ENCODE results near the gene HAUS3.

Gene HAUS3

DNA sequence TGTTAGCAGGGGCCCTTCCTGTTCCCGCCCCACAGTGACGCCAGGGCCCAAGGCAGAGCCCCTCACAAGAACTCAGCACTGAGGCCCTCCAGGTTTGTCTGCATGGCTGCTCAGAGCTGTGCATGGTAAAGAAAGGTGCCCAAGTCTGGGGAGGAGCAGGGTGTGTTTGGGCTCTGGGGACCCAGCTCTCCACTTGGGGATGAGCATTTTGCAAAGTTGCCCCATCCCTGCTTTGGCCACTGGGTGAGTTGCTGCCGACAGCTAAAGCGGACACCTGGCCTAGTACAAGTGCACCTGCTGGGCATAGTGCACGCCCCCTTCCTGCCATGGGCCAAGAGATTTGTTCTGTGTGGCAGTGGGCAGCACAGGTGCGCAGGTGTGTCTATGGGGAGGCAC is 22.0 kb upstream of the HAUS3 start:
- no peak for DNase-seq (ENCODE audit: low read depth)

DNA sequence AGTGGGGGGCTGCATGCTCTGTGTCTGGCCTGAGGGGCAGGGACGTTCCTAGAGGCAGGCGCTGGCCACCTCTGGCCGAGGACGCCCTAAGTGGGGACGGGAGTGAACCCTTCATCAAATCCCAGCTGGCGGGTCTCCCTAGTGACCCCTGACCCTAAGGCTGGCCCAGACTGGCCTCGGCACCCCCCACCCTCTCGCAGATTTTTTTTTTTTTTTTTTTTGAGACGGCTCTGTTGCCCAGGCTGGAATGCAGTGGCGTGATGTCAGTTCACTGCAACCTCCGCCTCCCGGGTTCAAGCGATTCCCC is 21.0 kb upstream of the HAUS3 start:
- DNase-seq (ENCODE audit: low read depth) = no peak

DNA sequence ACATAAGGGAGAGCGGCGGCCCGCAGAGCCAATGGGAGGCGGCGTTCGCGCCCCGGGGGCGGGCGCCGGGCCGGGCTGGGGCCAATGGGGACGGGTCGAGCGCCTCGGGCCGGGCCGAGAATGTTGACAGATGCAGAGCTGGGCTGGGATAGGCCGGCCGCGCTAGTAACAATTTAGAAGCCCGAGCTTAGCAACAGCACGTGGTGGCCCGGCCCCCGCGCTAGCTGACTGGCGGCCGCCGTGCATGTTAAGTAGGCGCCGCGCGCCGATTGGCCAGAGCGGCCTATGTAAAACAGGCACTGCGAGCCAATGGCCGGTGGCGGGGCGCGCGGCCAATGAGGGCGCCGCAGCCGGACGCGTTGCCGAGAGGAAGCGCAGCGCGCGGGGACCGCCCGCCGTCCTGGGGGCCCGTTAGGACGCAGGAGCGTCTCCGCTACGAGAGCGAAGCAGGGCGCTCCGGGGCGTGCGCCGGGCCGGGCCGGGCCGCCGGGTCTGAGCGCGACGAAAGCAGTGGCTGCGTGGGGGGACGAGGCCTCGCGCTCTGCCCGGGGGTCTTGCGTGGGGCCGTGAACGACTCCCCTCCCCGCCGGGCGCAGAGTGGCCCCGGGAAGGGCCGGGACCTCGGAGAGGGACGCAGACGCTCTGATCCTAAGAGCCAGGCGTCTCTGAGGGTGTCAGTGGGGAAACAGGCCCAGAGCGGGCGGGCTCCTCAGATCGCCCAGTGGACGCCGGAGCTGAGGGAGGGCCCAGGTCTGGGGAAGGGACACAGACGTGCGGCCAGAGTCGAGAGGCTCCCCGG is 20.4 kb upstream of the HAUS3 start:
- peak; percentile 100 for DNase-seq (ENCODE audit: low read depth)

DNA sequence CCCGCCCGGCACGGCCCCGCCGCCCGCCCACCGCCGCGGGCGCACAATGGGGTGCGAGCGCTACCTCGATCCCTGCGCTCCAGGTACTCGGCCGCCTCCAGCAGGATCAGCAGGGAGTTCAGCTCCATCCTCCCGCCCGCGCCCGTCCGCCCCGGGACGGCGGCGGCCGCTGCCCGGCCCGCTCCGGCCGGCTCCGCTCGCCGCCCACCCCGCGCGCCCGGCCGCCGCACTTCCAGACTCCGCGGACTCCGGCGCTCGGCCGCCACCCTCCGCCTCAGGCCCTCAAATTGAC is 19.9 kb upstream of the HAUS3 start, which contains the start of gene MXD4:
Gene MXD4, minus strand, starts transcription at position 257 of the 292 bp plus-strand sequence. Its CDS starts 129 bp downstream, at position 128.
- no peak for DNase-seq (ENCODE audit: low read depth)

DNA sequence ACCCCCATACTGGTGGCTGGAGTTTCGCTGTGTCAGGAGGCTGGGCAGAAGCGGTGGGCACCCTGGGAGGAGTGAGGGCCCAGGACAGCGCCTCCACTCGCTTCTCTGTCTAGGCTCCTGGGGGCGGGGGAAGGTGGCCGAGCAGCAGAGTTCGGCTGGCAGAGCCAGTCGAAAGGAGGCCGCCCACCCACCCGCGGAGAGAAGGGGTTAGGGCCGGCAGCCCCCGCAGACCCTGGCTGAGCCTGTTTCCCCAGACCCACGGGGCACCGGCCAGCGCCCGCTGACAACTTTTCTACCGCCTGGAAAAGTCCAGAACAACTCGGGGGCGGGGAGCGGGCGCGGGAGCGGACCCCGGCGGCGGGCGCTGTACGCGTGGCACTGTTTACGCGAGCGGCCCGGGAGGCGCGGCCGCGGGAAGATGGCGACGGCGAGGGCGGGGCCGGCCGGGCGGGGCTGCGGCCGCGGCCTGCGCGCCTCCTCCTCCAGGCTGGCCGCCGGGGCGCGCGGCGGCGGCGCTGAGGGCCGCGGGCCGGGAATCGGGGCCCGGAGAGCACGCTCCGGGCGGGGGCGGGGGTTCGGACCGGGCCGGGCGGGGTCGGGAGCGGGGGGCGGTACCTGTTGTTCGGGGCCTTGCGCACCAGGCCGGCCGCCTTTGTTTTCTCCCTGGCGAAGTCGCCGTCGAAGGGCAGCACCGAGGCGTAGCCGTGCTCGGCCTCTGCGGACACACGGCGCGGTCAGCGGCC is 19.4 kb upstream of the HAUS3 start:
- peak; percentile 54 for DNase-seq (ENCODE audit: low read depth)

DNA sequence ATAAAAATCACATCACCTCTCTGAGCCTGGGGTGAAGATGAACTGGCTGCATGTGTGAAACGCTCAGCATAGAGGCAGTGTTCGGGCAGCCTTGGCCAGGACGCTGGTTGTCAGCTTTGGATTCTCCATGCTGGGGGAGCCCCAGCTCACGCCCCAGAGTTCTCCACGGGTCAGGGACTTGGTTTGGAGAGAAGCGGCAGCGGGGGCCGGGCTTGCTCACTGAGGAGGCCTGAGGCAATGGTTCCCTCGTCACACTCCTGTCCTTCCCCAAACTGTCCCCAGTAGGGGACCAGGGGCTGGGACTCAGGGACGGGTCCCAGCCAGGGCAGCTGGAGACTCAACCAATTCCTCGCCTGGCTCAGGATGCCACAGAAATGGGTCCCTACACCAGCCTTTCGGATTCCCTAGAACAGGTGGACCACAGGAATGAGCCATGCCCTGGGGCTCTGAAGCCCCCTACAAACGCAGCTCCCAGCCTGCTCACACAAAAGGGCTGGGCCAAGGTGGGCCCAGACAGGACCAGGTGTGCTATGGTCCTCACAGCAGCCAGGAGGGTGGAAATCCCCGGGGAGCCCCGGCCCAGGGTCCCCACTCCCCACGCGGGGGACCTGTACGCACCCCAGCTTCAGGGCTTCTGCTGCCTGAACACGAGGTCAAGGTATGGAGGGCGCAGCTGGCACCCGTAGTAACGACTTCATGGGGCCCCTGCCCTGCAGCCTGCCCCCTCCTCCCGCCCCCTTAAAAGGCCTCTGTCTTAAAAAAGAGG is 18.6 kb upstream of the HAUS3 start:
- DNase-seq (ENCODE audit: low read depth) = peak; percentile 44

DNA sequence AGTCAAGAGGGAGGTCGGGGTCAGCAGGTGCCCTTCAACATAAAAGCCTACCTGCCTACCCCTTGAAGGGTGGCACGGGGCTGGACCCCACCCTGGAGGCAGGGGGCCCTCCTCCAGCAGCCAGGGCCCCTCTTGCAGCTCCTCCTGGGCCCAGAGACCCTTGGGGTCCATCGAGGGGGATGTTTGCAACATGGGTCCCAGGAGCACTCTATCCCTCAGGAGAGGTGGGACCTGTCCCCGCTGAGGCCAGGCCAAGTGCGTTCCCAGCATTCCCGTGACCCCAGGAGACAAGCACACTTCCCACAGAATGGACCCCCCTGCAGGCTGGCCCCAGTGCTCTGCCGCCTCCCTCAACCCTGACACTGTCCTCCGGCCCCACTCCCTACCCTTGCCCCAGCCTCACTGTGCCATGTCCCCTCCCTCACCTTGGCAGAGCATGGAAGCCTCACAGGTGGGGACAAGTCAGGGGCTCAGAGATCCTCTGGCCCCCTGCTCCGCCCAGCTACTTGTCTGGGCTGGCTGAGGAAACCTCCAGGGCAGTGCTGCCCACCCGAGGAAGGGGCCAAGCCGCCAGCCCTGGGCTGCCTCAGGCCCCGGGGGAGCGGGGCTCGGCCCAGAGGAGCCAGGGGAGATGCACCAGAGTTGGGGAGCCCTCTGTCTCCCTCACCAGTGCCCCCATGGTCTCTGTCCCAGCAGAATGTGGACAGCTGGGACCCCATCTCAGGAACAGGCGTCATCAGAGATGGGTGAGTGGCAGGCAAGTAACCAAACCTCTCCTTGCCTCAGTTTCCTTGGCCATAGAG is 17.8 kb upstream of the HAUS3 start:
- no peak for DNase-seq (ENCODE audit: low read depth)

DNA sequence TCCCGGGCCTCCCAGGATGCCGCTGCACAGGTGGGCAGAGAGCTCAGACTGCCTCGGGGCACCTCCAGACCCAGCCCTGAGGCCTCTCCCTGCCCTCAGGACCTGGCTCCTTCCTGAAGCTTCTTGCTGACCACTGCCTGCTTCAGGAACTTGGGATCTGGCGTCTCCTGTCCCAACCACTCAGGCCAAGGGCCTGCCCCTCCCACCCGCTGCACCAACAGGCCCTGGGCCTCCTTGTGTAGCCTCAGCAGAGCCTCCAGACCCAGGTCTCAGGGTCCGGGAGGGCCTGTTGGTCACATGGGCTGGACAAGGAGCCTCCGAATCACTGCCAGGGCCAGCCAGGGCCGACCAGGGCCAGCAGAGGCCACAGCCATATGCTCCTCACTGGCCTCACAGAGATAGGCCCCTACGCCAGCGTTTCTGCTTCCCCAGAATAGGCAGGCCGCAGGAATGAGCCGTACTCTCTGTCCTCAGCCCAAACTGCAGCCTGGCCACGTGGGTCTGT is 17.2 kb upstream of the HAUS3 start:
- DNase-seq (ENCODE audit: low read depth) = no peak

DNA sequence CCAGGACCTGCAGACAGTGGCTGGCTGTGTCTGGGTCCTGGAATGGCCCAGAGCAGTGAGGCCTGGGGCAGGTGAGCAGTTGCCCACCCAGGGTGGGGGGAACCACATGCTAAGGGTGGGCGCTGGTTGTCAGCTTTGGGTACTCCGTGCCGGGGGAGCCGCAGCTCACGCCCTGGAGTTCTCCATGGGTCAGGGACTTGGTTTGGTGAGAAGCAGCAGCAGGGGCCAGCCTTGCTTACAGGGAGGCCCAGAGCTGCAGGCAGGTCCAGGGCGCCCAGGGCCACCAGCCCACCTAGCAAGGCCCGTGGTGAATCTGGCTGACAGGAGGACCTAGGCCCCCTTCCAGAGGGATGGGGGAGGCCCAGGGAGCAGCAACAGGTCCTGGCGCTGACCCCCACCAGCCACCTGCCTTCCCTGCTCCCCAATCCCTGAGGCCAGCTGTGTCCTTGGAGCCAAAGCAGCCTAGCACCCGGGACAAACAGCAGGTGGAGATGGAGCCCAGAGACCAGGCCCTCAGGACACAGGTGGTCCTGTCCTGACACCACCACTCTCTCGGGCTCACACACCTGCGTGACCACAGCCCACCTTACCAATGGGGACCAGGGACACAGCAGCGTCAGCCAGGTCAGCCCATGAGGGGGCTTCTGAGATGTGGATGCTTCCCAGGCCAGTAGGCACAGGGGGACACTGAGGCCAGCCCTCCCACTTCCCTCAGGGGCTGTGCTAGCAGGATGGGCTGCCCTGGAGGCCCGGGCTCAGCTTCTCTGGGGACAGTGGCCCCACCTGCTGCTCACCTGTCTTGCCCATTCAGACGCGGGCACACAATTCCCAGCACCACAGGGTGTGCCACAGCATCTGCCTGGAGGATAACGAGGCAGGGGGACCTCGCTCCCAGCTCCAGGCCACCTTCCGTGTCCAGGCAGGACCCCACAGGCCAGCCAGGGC is 16.4 kb upstream of the HAUS3 start:
- no peak for DNase-seq (ENCODE audit: low read depth)

DNA sequence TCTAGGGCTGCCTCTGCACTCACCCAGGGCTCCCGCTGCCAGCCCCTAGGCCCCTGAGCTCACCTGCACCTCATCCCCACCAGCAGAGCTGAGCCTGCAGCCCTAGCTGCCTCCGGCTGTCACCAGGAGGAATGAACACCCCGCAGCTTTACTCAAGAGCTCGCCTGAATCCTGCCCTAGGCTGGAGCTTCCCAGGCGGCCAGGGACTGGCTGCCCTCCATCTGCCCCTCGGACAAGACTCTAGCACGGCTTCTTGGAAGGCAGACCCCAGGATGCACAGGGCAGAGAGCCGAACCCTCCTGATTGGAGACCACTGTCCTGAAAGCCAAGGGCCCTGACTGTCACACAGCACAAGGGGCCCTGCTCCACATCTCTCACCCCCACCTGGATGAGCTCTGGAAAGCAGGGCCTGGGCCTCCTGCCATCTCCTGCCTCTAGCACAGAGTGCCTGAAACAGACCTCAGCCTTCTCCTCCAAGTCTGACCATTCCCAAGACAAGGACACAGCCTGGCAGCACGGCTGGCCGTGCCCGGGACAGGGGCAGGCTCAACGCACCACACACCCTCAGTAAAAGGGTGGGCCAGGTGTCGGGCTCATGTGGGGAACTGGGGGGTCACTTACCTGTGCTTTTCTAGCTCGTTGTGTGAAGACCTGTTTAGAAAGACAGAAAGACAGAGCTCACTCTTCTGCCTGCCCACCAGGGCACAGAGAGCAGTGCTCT is 15.6 kb upstream of the HAUS3 start:
- DNase-seq (ENCODE audit: low read depth) = no peak

DNA sequence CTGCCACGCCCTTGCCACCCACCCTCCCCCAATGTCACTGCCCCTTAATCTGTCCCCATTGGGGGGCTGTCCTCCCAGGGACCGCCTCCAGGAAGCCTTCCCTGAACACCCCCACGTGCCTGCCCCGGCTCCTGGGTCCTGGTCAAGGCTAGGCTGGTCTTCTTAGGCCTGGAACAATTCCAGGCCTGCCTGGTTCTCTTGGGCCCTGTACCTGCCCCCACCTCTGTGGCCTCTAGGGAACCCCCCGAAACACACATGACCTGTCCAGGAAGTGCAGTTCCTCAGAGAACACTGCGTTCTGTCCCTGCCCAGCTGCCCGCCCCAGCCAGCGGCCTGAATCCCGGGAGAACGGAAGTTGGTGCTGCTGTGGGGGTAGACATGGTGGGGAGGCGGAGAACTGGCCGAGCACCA is 14.9 kb upstream of the HAUS3 start:
- DNase-seq (ENCODE audit: low read depth) = no peak

DNA sequence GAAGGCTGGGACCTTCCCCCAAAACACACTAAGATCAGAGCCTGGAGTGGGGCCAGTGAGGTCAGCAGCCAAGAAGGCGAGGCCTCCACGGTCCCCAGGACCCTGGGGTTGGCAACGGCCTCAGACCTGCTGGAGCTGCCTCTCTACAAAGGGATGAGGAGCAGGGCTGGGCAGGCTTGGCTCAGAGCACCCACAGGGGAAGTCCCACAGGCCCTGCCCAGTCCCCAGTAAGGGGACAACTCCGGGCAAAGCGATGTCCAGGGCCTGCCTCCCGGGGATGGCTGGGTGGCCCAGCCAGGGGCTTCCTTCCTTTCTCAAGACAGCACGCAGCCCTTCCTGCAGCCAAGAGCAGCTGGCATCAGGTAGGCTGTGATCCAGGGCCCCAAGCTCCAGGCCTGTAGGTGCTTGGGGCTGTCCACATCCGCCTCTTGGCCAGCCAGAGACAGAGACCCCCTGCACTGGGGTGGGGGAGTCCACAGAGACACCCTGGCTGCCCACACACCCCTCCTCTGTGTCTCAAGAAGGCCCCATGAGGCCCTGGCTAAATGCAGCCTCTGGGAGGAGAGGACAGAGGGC is 14.3 kb upstream of the HAUS3 start:
- DNase-seq (ENCODE audit: low read depth) = no peak

DNA sequence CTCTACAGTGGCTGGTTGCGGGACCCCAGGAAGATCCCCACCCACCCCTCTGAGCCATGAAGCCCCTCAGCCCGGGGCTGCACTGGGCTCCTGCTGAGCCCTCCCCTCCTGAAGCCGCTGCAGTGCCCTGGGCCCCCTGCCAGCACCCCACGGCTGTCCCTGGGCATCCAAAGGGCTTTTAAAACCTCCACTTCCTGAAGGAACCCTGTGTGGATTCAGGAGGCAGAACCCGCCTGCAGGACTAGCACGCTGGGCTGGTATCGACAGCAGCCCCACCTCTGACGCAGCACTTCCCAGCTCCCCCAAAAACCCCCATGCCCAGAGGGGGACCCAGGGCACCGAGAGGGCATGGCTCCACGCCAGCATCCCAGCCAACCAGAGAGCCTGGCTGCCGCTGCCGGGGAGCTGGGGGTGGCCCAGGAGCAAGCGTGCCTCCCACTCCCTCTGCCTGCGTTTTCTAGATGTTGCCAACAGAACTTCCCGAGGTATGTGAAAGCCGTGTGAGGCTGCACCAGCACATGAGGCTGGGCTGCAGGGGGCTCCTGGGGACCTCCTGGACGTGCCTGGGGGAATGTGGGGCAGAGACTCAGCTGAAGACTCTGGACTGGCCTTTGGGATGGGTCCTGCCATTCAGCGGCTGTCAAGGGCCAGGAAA is 13.7 kb upstream of the HAUS3 start:
- DNase-seq (ENCODE audit: low read depth) = no peak

DNA sequence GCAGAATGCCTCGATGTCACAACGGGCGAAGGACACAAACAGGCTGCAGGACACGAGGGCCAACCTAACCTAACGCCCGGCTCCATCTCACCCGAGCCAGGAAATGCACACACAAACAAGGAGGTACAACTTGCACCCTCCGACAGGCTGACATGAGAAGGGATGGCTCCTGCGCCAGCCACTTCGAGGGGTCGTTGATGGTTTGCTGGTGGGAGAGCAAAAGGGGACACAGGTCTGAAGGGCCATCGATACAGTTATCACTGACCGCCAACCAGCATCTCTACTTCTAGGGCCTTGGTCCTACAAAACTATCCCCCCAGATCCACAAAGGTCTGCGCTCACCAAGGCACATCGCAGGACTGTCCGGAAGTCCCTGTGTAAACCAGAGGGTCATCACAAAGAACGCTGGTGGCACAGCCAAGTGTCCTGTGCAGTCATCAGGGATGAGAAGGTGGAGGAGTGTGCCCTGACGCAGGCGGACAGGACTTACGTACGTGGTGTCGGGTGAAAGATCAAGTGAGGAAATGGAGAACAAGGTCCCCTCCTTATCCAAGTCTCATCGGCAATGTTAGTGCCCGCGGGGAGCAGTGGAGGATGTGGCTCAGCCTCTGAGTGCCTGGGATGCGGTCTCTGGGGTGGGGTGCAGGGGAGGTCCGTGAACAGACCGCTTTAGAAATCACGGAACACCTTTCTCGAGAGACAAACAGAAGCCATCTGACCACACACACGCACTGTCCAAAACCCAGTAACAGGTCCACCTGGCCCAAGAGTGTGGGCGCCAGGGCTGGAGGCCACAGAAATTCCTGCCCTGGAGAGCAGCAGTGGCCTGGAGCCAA is 13.0 kb upstream of the HAUS3 start:
- no peak for DNase-seq (ENCODE audit: low read depth)

DNA sequence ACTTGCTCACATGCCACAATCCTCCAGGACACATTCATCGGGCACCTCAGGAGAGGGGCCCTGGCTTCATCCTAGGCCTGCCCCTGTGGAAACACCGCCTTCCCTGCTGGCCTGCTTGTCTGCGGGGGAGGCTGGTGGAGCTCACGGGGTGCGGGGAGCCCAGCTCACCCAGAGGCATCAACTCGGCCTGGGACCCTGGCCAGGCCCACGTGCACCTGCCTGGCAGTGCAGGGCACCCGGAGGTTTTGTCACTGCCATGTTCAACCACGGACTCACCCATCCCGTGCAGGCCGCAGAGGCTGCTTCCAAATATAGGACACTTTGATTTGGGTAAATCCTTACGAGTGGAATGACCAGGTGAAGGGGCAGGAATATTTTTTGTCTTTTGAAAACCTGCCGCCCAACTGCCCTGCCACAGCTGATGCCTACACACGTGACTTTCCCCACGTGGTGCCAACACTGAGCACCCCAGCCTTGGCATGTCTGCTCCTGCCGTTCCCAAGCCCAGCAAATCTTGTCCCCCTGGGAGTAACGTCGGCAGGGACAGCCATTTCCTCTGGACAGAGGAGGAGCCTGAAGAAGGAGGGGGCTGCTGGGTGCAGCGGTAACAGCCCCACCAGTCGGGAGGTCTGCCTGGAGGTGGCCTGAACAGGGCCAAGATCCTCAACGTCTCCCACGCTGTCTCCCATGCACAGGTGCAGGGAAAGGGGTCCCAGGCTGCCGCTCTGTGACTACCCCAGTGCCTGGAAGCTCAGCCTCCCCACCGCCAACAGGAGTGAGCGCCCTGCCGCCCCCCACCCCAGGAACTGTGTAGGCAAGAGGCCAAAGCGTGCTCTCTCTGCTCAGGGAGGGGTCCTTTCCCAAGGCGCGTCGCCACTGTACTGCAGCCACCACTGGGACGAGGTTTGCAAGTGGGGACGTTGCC is 11.5 kb upstream of the HAUS3 start:
- no peak for DNase-seq (ENCODE audit: low read depth)

DNA sequence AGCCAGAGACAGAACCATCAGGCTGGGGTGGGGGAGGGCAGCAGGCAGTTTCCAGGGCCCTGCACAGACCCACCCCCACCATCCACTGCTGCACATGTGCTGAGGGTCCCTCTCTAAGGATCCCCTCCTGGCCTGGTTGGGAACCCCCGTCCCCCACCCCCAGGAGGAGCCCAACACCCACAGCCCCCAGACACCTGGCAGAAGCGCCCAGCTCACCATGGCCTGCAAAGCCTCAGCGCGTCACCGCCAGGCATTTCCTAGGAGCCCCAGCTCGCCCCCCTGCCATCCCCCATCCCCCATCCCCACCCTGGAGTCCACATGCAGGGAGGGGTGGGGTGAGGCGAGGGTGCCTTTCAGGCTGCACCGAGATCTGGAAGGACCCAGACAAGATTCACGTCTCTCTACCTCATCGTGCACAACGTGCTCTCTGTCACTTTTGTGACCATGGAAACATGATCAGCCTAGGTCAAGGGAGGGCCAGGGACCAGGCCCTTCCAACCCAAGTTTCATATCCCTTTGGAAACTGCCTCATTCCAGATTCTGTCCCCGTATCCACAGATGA is 10.7 kb upstream of the HAUS3 start:
- no peak for DNase-seq (ENCODE audit: low read depth)

All from fibroblast of gingiva (primary cell).